GM12891 (cell line): ENCODE results near the gene MPO.

ENCODE experiments used
- PAX5 ChIP-seq: IDR thresholded peaks from 2 replicates; pipeline ENCODE4 v1.6.1; 2011; ENCODE audit warnings: low read length, moderate library complexity, mild to moderate bottlenecking; ENCODE audit not compliant: insufficient read depth, severe bottlenecking
- POLR2A ChIP-seq: IDR thresholded peaks from 2 replicates; pipeline ENCODE4 v1.6.1; 2011; ENCODE audit warnings: low read depth, low read length, control low read depth
- POLR2AphosphoS5 ChIP-seq: IDR thresholded peaks from 2 replicates; pipeline ENCODE4 v1.6.1; 2011; ENCODE audit warnings: low read depth, low read length, control low read depth
- POU2F2 ChIP-seq: IDR thresholded peaks from 2 replicates; pipeline ENCODE4 v1.6.1; 2011; ENCODE audit warnings: low read depth, mild to moderate bottlenecking, control low read depth, low read length, moderate library complexity
- TAF1 ChIP-seq: IDR thresholded peaks from 2 replicates; pipeline ENCODE4 v1.6.1; 2011; ENCODE audit warnings: low read depth, low read length, control low read depth

DNA sequence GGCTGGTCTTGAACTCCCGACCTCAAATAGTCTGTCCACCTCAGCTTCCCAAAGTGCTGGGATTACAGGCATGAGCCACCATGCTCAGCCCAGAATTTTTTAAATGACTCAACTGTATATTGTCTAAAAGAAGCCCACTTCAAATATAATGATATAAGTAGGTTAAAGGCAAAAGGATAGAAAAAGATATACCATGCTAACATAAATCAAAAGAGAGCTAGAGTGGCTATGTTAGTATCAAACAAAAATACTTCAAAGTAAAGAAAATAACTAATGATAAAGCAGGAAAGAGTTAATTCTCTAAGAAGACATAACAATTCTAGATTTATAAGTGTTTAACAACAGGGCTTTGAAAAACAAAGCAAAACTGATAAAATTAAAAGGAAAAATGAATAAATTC lies 13.3 kb upstream of the MPO start:
- no peak for TF ChIP-seq POLR2A
- no peak for TF ChIP-seq TAF1
- TF ChIP-seq POLR2AphosphoS5: no peak
- no peak for TF ChIP-seq POU2F2
- no peak for TF ChIP-seq PAX5
